Neural cell (in vitro differentiated cells): ENCODE data around the gene TIAM2.

Source experiments
- CTCF ChIP-seq: fragments of 450-650 bp; IDR thresholded peaks from 2 replicates; pipeline ENCODE4 v1.5.1; 2014; ENCODE audit warnings: antibody characterized with exemption, mild to moderate bottlenecking, moderate library complexity; ENCODE audit not compliant: poor library complexity, severe bottlenecking
- POLR2AphosphoS5 ChIP-seq: IDR thresholded peaks from 2 replicates; pipeline ENCODE4 v1.6.1; 2012
- RAD21 ChIP-seq: fragments of 450-650 bp; conservative IDR thresholded peaks from 2 replicates; pipeline ENCODE4 v1.6.1; 2014; ENCODE audit warnings: antibody characterized with exemption, mild to moderate bottlenecking, moderate library complexity
- REST ChIP-seq: IDR thresholded peaks from 2 replicates; pipeline ENCODE4 v1.6.1; 2012; ENCODE audit warnings: borderline replicate concordance

- no peak for TF ChIP-seq REST
- TF ChIP-seq RAD21: no peak
- no peak for TF ChIP-seq POLR2AphosphoS5
- TF ChIP-seq CTCF: no peak
Observed at GRCh38 chr6:155066361-155066760, 71.2 kb downstream of the TIAM2 start.
